HepG2 (cell line): ENCODE results near the gene ECHS1. TPM values are rescaled to one million over a fixed set of nuclear protein-coding genes. Genes with fewer than 3 reads are reported as not detected.

Experiments used
- AGO1 ChIP-seq: fragments of 200-400 bp; formaldehyde crosslinking; IDR thresholded peaks from 2 replicates; pipeline ENCODE4 v1.6.1; 2017; ENCODE audit warnings: mild to moderate bottlenecking, low read depth, low read length, moderate library complexity; ENCODE audit not compliant: poor library complexity, severe bottlenecking
- DMAP1 ChIP-seq: IDR thresholded peaks from 2 replicates; pipeline ENCODE4 v1.6.1; 2016
- ELF1 ChIP-seq: sonication (generic); formaldehyde crosslinking; IDR thresholded peaks from 2 replicates; pipeline ENCODE4 v1.4.0; 2020; ENCODE audit warnings: missing genetic modification reagents
- HNRNPL ChIP-seq: fragments of 200-400 bp; formaldehyde crosslinking; IDR thresholded peaks from 2 replicates; pipeline ENCODE4 v1.6.1; 2017; ENCODE audit warnings: mild to moderate bottlenecking, low read depth, low read length
- KDM2A ChIP-seq: sonication (generic); formaldehyde crosslinking; IDR thresholded peaks from 2 replicates; pipeline ENCODE4 v1.4.0; 2020; ENCODE audit warnings: low read depth, missing genetic modification reagents, borderline replicate concordance
- PATZ1 ChIP-seq: sonication (generic); formaldehyde crosslinking; IDR thresholded peaks from 2 replicates; pipeline ENCODE4 v1.4.0; 2020; ENCODE audit warnings: missing genetic modification reagents
- PHF5A ChIP-seq: IDR thresholded peaks from one replicate; pipeline ENCODE4 v1.6.1; 2018; ENCODE audit warnings: low read depth, missing genetic modification reagents; ENCODE audit not compliant: unreplicated experiment
- RBFOX2 ChIP-seq: fragments of 200-400 bp; formaldehyde crosslinking; IDR thresholded peaks from 2 replicates; pipeline ENCODE4 v1.6.1; 2017; ENCODE audit warnings: low read depth, mild to moderate bottlenecking, low read length
- ZC3H13 ChIP-seq: sonication (generic); formaldehyde crosslinking; IDR thresholded peaks from 2 replicates; pipeline ENCODE4 v1.8.1; 2023; ENCODE audit warnings: mild to moderate bottlenecking, missing genetic modification reagents, moderate library complexity
- ZFY ChIP-seq: sonication (generic); formaldehyde crosslinking; IDR thresholded peaks from 2 replicates; pipeline ENCODE4 v1.4.0; 2020; ENCODE audit warnings: missing genetic modification reagents
- ZNF766 ChIP-seq: sonication (generic); formaldehyde crosslinking; IDR thresholded peaks from 2 replicates; pipeline ENCODE4 v1.5.0; 2020; ENCODE audit warnings: missing genetic modification reagents, borderline replicate concordance
- polyA plus RNA-seq, 8 experiments: library from polyadenylated mRNA; depleted of rRNA in 3 of 8; stranded (reverse) in 7 of 8; unstranded in 1 of 8; fragments of >200 nt; fragmentation: Illumina TruSeq in 4 of 8; extraction: Trizol in 4 of 8; gene quantifications; 2 replicates each; pipeline versions ENCODE4 v1.2.1 to v1.2.3, GENCODE V29; 2011 to 2016; ENCODE audit warnings: low read depth in 4 of 8, missing spikeins in 1 of 8, mixed read lengths in 1 of 8; ENCODE audit not compliant: insufficient read depth in 1 of 8
- total RNA-seq, 5 experiments: library from RNA; depleted of rRNA; stranded (reverse); fragments of >200 nt; fragmentation: Illumina TruSeq; extraction: Trizol; gene quantifications; 2 replicates each; pipeline ENCODE4 v1.2.3, GENCODE V29; 2016; ENCODE audit warnings: low read depth in 1 of 5
- TF ChIP-seq, protein P1 (sequence below): sonication (generic); formaldehyde crosslinking; IDR thresholded peaks from 2 replicates; pipeline ENCODE4 v1.4.0; 2020; ENCODE audit warnings: missing genetic modification reagents, borderline replicate concordance
- TF ChIP-seq, protein P2 (sequence below): sonication (generic); formaldehyde crosslinking; IDR thresholded peaks from 2 replicates; pipeline ENCODE4 v1.4.0; 2020; ENCODE audit warnings: missing genetic modification reagents
- TF ChIP-seq, protein P3 (sequence below): sonication (generic); formaldehyde crosslinking; IDR thresholded peaks from 2 replicates; pipeline ENCODE4 v1.8.0; 2023; ENCODE audit warnings: mild to moderate bottlenecking, missing genetic modification reagents
- TF ChIP-seq, protein P4 (sequence below): sonication (generic); formaldehyde crosslinking; IDR thresholded peaks from 2 replicates; pipeline ENCODE4 v1.8.0; 2022; ENCODE audit warnings: mild to moderate bottlenecking, missing genetic modification reagents; ENCODE audit not compliant: insufficient replicate concordance

The ECHS1 gene
- total and polyA plus RNA-seq, 2 of the 13 experiments (the other 11 are each of a cell fraction or from before 2014, with no cell fraction given) = 32.7 to 195 TPM

- TF ChIP-seq, protein P1, sequence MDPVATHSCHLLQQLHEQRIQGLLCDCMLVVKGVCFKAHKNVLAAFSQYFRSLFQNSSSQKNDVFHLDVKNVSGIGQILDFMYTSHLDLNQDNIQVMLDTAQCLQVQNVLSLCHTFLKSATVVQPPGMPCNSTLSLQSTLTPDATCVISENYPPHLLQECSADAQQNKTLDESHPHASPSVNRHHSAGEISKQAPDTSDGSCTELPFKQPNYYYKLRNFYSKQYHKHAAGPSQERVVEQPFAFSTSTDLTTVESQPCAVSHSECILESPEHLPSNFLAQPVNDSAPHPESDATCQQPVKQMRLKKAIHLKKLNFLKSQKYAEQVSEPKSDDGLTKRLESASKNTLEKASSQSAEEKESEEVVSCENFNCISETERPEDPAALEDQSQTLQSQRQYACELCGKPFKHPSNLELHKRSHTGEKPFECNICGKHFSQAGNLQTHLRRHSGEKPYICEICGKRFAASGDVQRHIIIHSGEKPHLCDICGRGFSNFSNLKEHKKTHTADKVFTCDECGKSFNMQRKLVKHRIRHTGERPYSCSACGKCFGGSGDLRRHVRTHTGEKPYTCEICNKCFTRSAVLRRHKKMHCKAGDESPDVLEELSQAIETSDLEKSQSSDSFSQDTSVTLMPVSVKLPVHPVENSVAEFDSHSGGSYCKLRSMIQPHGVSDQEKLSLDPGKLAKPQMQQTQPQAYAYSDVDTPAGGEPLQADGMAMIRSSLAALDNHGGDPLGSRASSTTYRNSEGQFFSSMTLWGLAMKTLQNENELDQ (CRISPR knock-in tag) = no peak
- TF ChIP-seq PATZ1 (CRISPR knock-in tag) = no peak
- peak; percentile 15; the same call in 1 of the 2 replicates for TF ChIP-seq ZFY (CRISPR knock-in tag)
- no peak for TF ChIP-seq ZNF766 (CRISPR knock-in tag)
- TF ChIP-seq ZC3H13 = no peak
- TF ChIP-seq HNRNPL = 0 out of 2 replicates have a peak, but pooled peaks have one; percentile 49
- no peak for TF ChIP-seq DMAP1 (CRISPR knock-in tag)
- peak; percentile 16 for TF ChIP-seq PHF5A (CRISPR knock-in tag)
- TF ChIP-seq ELF1 (CRISPR knock-in tag) = no peak
- TF ChIP-seq, protein P2, sequence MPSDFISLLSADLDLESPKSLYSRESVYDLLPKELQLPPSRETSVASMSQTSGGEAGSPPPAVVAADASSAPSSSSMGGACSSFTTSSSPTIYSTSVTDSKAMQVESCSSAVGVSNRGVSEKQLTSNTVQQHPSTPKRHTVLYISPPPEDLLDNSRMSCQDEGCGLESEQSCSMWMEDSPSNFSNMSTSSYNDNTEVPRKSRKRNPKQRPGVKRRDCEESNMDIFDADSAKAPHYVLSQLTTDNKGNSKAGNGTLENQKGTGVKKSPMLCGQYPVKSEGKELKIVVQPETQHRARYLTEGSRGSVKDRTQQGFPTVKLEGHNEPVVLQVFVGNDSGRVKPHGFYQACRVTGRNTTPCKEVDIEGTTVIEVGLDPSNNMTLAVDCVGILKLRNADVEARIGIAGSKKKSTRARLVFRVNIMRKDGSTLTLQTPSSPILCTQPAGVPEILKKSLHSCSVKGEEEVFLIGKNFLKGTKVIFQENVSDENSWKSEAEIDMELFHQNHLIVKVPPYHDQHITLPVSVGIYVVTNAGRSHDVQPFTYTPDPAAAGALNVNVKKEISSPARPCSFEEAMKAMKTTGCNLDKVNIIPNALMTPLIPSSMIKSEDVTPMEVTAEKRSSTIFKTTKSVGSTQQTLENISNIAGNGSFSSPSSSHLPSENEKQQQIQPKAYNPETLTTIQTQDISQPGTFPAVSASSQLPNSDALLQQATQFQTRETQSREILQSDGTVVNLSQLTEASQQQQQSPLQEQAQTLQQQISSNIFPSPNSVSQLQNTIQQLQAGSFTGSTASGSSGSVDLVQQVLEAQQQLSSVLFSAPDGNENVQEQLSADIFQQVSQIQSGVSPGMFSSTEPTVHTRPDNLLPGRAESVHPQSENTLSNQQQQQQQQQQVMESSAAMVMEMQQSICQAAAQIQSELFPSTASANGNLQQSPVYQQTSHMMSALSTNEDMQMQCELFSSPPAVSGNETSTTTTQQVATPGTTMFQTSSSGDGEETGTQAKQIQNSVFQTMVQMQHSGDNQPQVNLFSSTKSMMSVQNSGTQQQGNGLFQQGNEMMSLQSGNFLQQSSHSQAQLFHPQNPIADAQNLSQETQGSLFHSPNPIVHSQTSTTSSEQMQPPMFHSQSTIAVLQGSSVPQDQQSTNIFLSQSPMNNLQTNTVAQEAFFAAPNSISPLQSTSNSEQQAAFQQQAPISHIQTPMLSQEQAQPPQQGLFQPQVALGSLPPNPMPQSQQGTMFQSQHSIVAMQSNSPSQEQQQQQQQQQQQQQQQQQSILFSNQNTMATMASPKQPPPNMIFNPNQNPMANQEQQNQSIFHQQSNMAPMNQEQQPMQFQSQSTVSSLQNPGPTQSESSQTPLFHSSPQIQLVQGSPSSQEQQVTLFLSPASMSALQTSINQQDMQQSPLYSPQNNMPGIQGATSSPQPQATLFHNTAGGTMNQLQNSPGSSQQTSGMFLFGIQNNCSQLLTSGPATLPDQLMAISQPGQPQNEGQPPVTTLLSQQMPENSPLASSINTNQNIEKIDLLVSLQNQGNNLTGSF (CRISPR knock-in tag) = no peak
- no peak for TF ChIP-seq KDM2A (CRISPR knock-in tag)
- peak; percentile 61 for TF ChIP-seq RBFOX2
- TF ChIP-seq AGO1 = peak; percentile 90
- TF ChIP-seq, protein P3, sequence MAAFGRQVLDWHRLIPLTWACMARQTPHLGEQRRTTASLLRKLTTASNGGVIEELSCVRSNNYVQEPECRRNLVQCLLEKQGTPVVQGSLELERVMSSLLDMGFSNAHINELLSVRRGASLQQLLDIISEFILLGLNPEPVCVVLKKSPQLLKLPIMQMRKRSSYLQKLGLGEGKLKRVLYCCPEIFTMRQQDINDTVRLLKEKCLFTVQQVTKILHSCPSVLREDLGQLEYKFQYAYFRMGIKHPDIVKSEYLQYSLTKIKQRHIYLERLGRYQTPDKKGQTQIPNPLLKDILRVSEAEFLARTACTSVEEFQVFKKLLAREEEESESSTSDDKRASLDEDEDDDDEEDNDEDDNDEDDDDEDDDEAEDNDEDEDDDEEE (CRISPR knock-in tag) = no peak
- TF ChIP-seq, protein P4, sequence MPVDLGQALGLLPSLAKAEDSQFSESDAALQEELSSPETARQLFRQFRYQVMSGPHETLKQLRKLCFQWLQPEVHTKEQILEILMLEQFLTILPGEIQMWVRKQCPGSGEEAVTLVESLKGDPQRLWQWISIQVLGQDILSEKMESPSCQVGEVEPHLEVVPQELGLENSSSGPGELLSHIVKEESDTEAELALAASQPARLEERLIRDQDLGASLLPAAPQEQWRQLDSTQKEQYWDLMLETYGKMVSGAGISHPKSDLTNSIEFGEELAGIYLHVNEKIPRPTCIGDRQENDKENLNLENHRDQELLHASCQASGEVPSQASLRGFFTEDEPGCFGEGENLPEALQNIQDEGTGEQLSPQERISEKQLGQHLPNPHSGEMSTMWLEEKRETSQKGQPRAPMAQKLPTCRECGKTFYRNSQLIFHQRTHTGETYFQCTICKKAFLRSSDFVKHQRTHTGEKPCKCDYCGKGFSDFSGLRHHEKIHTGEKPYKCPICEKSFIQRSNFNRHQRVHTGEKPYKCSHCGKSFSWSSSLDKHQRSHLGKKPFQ = no peak
- TF ChIP-seq, all 625 proteins: peak for 17
Observed at GRCh38 chr10:133351408-133352318, 21.5 kb downstream of the ECHS1 start (continued).
